Prostate gland (tissue), 2 donors: Measurements from ENCODE around the gene PPP1R10.
"Not testable (repeated sequence)": the region's sequence is repeated elsewhere in the genome, so short reads cannot be mapped to it uniquely, and the experiment has no call there.

ENCODE experiments used
- CTCF ChIP-seq, 4 experiments: fragments of 200-600 bp in 2 of 4; fragments of 450-650 bp in 2 of 4; sonication (generic) in 2 of 4; IDR thresholded peaks; 1 replicate in 3 of 4; 2 replicates in 1 of 4; pipeline ENCODE4 v1.5.1; 2016 to 2019; ENCODE audit warnings: antibody characterized with exemption in 4 of 4, mild to moderate bottlenecking in 2 of 4, moderate library complexity in 2 of 4
- POLR2A ChIP-seq: fragments of 450-650 bp; IDR thresholded peaks from one replicate; pipeline ENCODE4 v1.6.1; 2016; ENCODE audit warnings: antibody characterized with exemption, mild to moderate bottlenecking
- POLR2AphosphoS5 ChIP-seq: sonication (generic); formaldehyde crosslinking; IDR thresholded peaks from one replicate; pipeline ENCODE4 v1.6.1; 2017; ENCODE audit warnings: antibody characterized with exemption

GRCh38 chr6:30597315-30598144 is 19.5 kb downstream of the PPP1R10 start:
- peak; percentile 45 to 80 (median 72) for TF ChIP-seq CTCF (IDR thresholded peaks at IDR 0.05)
- TF ChIP-seq POLR2A, result not testable (repeated sequence)
- TF ChIP-seq POLR2AphosphoS5, result peak; percentile 46
